Spleen (tissue), 7 donors: ENCODE measurements around the gene TMEM145.

Source experiments
- POLR2A ChIP-seq, 3 donors: fragments of 450-650 bp; IDR thresholded peaks; one replicate each; pipeline ENCODE4 v1.5.1; 2017; ENCODE audit warnings: antibody characterized with exemption in 3 of 3, mild to moderate bottlenecking in 1 of 3
- POLR2AphosphoS5 ChIP-seq, 3 donors: sonication (generic); formaldehyde crosslinking; IDR thresholded peaks; one replicate each; pipeline ENCODE4 v1.5.1; 2017; ENCODE audit warnings: antibody characterized with exemption in 3 of 3
- TF ChIP-seq, protein P1 (sequence below), 11 experiments: fragments of 200-600 bp in 7 of 11; fragments of 450-650 bp in 4 of 11; sonication (generic) in 4 of 11; IDR thresholded peaks in 8 of 11; conservative IDR thresholded peaks in 3 of 11; 1 replicate in 7 of 11; 2 replicates in 4 of 11; pipeline versions ENCODE4 v1.4.0 to v1.8.0; 2016 to 2021; ENCODE audit warnings: antibody characterized with exemption in 11 of 11, inconsistent platforms in 4 of 11, mild to moderate bottlenecking in 1 of 11
- donor health status: DM: no; HTN: no; CAD: no; lungs with moderate emphysema.
- donor health status: DM: no; HTN: no; CAD: no.
- donor health status: DM: no; HTN: no; CAD: no.

DNA sequence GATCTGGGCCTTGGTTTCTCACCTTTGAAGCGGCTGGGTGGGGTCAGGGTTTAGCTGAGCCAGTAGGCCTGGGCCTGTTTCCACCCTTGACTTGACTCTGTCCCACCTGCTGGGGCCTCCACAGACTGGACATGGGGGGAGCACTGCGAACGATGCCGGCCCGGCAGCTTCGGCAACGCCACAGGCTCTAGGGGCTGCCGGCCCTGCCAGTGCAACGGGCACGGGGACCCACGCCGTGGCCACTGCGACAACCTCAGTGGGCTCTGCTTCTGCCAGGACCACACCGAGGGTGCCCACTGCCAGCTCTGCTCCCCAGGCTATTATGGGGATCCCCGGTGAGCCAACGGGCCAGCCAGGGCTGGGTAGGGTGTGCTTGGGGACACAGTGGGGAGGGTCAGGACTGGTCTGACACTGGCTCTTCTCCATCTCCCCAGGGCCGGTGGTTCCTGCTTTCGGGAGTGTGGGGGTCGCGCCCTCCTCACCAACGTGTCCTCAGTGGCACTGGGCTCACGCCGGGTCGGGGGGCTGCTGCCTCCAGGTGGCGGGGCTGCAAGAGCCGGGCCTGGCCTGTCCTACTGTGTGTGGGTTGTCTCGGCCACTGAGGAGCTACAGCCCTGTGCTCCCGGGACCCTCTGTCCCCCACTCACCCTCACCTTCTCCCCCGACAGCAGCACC is 40.4 kb downstream of the TMEM145 start:
- TF ChIP-seq, protein P1, sequence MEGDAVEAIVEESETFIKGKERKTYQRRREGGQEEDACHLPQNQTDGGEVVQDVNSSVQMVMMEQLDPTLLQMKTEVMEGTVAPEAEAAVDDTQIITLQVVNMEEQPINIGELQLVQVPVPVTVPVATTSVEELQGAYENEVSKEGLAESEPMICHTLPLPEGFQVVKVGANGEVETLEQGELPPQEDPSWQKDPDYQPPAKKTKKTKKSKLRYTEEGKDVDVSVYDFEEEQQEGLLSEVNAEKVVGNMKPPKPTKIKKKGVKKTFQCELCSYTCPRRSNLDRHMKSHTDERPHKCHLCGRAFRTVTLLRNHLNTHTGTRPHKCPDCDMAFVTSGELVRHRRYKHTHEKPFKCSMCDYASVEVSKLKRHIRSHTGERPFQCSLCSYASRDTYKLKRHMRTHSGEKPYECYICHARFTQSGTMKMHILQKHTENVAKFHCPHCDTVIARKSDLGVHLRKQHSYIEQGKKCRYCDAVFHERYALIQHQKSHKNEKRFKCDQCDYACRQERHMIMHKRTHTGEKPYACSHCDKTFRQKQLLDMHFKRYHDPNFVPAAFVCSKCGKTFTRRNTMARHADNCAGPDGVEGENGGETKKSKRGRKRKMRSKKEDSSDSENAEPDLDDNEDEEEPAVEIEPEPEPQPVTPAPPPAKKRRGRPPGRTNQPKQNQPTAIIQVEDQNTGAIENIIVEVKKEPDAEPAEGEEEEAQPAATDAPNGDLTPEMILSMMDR (IDR thresholded peaks at IDR 0.05 in 8 of 11, conservative IDR thresholded peaks at IDR 0.05 in 3 of 11): no peak
- TF ChIP-seq POLR2A (IDR thresholded peaks at IDR 0.05) (no peak), POLR2AphosphoS5 (IDR thresholded peaks at IDR 0.05) (no peak)
